GM21619 (cell line): ENCODE measurements around the gene INPP4A.

Source experiments
- ATAC-seq: cut with Tn5 transposase; IDR thresholded peaks from one replicate; pipeline ENCODE4 v1.9.1; 2021; ENCODE audit not compliant: unreplicated experiment

The INPP4A gene

GRCh38 chr2:98537390-98538126 is 92.9 kb downstream of the INPP4A start:
- ATAC-seq, result no peak

- ATAC-seq, result no peak
Observed at GRCh38 chr2:98538280-98539041, 93.8 kb downstream of the INPP4A start.

DNA sequence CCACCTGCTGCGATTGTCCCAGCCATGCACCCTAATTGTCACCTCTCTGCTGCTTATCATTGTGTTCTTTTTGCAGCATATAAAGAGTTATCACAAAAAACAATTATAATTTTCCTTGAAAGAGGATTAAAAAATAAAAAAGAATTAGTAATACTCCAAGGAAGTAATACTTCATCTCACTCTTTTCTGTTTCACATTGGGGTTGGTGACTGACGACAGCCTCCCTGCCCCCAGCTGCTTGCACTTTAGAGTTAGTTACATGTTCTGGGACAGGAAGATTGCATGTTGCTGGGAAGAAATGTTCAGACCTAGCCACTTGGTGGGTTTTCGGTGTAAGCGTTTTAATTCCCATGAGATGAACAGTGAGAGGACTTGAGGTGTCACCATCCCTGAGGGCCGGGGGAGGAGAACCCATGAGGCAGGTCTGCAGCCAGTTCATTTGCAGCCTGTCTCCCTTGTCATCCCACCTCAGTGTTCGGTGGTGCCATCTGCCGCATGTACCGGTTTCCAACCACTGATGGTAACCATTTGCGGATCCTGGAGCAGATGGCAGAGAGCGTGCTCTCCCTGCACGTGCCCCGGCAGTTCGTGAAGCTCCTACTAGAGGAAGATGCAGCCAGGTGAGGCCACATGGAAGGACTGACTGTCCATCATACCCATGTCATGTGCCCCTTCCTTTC is 94.5 kb downstream of the INPP4A start:
- no peak for ATAC-seq

DNA sequence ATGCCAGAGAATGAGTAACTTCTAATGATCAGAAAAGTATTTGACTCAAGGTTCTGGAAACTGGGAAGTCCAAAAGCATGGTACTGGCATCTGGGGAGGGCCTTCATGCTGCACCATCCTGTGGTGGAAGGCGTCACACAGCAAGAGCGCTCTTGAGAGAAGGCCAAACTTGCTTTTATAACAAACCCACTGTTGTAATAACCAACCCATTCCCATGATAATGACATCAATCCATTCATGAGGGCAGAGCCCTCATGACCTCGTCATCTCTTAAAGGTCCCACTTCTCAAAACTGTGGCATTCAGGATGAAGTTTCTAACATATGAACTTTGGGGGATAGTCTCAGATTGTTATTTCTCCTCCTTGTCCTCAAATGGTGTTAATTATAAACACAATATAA is 95.9 kb downstream of the INPP4A start:
- ATAC-seq, result no peak

DNA sequence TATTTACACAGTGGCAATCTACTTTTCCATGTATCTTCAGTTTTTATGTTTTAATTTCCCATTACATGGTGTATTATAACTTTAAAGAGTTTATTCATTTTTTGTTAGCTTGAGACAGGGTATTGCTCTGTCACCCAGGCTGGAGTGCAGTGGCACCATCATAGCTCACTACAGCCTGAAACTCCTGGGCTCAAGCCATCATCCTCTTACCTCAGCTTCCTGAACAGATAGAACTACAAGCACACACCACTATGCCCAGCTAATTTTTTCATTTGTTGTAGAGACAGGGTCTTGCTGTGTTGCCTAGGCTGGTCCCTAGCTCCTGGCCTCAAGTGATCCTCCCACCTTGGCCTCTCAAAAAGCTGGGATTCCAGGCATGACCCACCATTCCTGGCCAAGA is 96.8 kb downstream of the INPP4A start:
- ATAC-seq, result no peak

DNA sequence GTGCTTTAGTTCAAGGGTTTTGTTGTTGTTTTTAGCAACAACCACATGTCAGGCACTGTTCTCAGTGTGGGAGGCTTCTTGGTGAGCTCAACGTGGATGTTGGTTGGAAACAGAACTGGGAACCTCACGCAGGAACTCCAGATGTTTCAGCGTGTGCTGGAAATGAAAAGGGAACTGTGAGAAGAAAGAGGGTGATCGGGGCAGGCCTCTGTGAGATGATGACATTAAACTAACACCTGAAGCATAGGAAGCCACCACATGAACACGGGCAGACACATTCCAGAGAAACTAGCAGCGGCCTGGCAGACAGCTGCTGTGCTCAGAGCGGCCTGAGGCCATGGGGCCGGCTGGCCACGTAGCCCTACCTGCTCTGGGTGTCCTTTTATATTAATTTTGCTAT is 97.2 kb downstream of the INPP4A start:
- no peak for ATAC-seq

- no peak for ATAC-seq
Observed at GRCh38 chr2:98543214-98543613, 98.6 kb downstream of the INPP4A start.

DNA sequence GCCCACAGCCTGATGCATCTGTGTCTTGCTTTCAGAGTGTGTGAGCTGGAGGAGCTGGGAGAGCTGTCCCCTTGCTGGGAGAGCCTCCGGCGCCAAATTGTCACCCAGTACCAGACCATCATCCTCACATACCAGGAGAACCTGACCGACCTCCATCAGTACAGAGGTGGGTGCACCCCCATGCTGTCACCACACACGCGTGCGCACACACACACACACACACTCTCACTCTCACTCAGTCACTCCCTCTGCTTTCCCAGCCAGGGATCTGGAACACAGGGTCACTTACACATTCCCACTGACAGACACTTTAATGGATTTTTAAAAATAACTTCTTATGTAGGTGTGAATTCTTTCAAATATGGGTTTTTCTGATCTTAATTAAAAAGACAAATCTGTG is 99.2 kb downstream of the INPP4A start:
- no peak for ATAC-seq

DNA sequence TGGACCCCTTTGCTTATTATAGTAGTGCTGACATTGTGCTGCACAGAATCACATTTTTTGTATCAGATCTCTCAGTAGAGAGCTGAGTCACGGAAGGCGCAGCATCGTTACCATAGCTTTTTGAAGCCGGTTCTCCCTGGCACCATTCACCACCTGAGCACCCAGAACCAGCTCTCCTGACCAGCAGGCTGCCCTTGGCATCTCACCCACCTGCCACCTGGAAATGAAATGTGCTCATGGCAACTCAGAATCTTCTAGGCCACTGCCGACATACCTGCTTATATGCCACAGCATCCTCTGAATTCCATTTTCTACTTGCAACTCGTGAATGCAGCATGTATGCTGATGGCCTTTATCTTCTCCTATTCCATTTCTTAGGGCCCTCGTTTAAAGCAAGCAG is 100.9 kb downstream of the INPP4A start:
- no peak for ATAC-seq

DNA sequence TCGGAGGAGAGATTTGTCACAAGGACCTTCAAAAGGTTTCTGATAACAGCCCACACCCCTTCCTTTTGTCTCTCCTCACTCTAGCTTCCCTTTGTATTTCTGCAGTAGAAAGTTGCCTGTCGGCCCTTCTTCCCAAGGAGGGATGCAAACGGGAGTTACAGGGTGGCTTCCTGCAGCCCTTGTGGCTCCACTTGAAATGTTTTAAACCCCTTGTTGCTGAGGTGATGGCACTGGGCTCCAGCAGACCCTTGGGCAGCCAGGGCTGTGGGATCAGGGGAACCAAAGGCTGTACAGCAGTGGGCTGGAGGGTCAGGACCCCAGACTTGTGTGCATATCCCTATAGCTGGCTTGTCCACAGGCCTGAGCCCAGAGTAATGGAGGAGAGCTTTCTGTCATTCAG is 101.5 kb downstream of the INPP4A start:
- no peak for ATAC-seq

GRCh38 chr2:98547092-98547790 is 102.6 kb downstream of the INPP4A start:
- ATAC-seq, result no peak

DNA sequence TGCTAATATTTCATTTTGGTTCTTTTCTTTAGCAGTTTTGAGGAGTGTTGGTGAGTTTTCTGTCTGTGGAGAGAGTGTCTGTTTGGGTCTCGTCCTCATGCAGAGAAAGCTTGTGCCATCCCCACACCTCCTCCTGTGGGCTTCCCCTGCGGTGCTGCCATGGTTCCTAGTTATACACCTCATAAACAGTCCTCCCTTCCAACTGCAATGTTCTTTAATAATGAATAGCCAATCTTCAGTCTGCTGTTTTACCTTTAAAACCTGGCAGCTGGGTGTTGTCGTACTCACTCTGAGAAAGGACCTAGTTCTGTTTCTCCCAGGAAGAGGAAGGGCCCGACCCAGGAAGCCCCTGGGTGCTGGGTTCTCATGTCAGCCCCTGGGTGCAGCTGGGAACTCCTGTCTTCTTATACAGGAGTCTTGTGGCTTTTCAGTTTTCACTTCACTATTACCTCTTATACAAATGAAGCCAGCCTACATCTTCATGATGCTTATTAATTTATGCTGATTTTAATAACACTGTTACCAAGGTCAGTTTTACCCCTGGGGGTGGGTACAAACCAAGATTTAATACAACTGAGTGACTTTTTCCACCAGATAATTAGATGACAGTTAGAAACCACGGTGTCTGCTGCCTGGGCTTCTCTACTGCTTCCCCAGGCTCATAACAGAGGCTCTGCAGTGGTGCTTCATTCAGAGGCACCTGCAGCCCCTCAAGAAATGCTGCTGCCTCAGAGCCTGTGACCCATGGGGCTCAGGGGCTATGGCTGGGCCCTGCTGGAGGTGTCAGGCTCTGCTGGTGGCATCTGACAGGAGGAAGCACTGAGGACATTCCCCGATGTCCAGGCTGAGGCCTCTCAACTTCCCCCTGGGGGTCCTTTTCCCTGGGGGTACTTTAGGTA is 104.5 kb downstream of the INPP4A start:
- ATAC-seq, result peak; percentile 65

GRCh38 chr2:98550165-98550564 is 105.5 kb downstream of the INPP4A start:
- no peak for ATAC-seq

- ATAC-seq, result no peak
Observed at GRCh38 chr2:98551316-98551715, 106.7 kb downstream of the INPP4A start.

- ATAC-seq, result no peak
Observed at GRCh38 chr2:98552499-98553179, 108.0 kb downstream of the INPP4A start.

GRCh38 chr2:98554116-98554861 is 109.6 kb downstream of the INPP4A start:
- no peak for ATAC-seq

- no peak for ATAC-seq
Observed at GRCh38 chr2:98555696-98556095, 111.0 kb downstream of the INPP4A start.

DNA sequence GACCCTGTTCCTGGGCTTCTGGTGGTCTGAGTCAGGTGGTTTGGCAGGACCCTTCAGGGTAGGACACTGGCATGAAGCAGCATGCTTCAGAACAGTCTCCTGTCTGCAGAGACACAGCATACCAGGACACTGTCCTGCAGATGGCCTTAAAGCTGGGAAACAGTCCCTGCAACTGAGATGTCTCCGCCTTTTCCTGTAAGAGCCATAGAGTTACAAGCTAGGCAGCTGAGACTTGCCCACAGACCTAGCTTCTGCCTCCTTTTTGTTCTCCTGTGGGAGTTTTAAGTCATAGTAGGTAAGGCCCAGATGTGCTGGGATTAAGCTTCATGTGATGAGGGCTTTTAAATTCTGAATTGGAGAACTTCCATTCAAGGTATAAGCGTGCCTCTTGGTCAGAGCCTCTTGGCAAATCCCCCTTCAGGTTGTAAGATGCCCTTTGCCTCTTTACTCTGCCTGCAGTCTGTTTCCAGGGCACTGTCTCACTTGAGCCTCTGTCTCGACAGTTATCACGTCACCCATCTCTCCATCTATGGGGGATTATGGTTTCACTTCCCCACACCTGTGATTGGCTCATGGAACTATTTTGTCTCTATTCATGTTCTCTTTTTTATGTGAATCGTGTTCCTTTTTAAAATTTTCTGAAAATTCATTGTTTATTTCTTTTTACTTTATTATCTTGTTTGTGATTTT is 111.8 kb downstream of the INPP4A start:
- ATAC-seq, result peak; percentile 66
